BLaER1 treated with 17β-estradiol and CSF1 and Interleukin-3, amounts not matched to agents 10 nM and 100 nM (cell line): ENCODE measurements around the gene LCE1F.

Experiments used
- H3K27ac ChIP-seq, 11 experiments: shearing (Covaris generic); formaldehyde crosslinking; 2 replicates each; pipeline ENCODE4 v1.8.1; 2022
- H3K27me3 ChIP-seq, 11 experiments: shearing (Covaris generic); formaldehyde crosslinking; 2 replicates each; pipeline ENCODE4 v1.8.1; 2022
- H3K36me3 ChIP-seq, 11 experiments: shearing (Covaris generic); formaldehyde crosslinking; 2 replicates each; pipeline ENCODE4 v1.8.1; 2022
- H3K4me1 ChIP-seq, 10 experiments: shearing (Covaris generic); formaldehyde crosslinking; 2 replicates each; pipeline ENCODE4 v1.8.1; 2022
- H3K4me2 ChIP-seq, 11 experiments: shearing (Covaris generic); formaldehyde crosslinking; 2 replicates each; pipeline ENCODE4 v1.8.1; 2022
- H3K4me3 ChIP-seq, 10 experiments: shearing (Covaris generic); formaldehyde crosslinking; 2 replicates each; pipeline ENCODE4 v1.8.1; 2022
- H3K9ac ChIP-seq, 11 experiments: shearing (Covaris generic); formaldehyde crosslinking; 2 replicates each; pipeline ENCODE4 v1.8.1; 2022
- H3K9me3 ChIP-seq, 11 experiments: shearing (Covaris generic); formaldehyde crosslinking; replicated peaks in 1 of 11; 2 replicates each; pipeline ENCODE4 v1.8.1; 2022
- H4K20me1 ChIP-seq, 11 experiments: shearing (Covaris generic); formaldehyde crosslinking; 2 replicates each; pipeline ENCODE4 v1.8.1; 2022
- Cebpa-rat ChIP-seq, 11 experiments: shearing (Covaris generic); IDR thresholded peaks; 2 replicates each; pipeline ENCODE4 v1.8.1; 2022

LCE1F gene

GRCh38 chr1:152745765-152746444 lies 29.0 kb upstream of the LCE1F start:
- H3K9me3 ChIP-seq: no peaks in the 10 kb centered on the region
- H3K4me3 ChIP-seq: no peak overlapping the region
- TF ChIP-seq Cebpa-rat (IDR thresholded peaks at IDR 0.05): no peak
- H3K4me1 ChIP-seq: peaks cover 0 to 25% (median 0%) of the 10 kb centered on the region in 10 experiments; a peak in 6 of 20 replicates
- no peak overlapping the region for H3K27ac ChIP-seq
- peaks cover 0 to 13% (median 0%) of the 10 kb centered on the region in 11 experiments; a peak in 1 of 22 replicates for H3K27me3 ChIP-seq
- no peaks in the 10 kb centered on the region for H3K36me3 ChIP-seq
- H3K4me2 ChIP-seq: peak overlapping the region in 3 of 11 experiments; percentile 10 to 32 (median 16); a peak in 3 of 22 replicates
- H4K20me1 ChIP-seq: no peaks in the 10 kb centered on the region; a peak in 1 of 22 replicates
- no peak overlapping the region for H3K9ac ChIP-seq

GRCh38 chr1:152747831-152748230 lies 27.1 kb upstream of the LCE1F start:
- no peak overlapping the region for H3K27ac ChIP-seq
- peak in 1 of 11 experiments; percentile 45; a peak in 1 of 22 replicates for TF ChIP-seq Cebpa-rat (IDR thresholded peaks at IDR 0.05)
- peaks cover 0 to 33% (median 0%) of the 10 kb centered on the region in 10 experiments; a peak in 6 of 20 replicates for H3K4me1 ChIP-seq
- H3K9me3 ChIP-seq: no peaks in the 10 kb centered on the region
- H3K27me3 ChIP-seq: peaks cover 0 to 13% (median 0%) of the 10 kb centered on the region in 11 experiments; a peak in 2 of 22 replicates
- no peaks in the 10 kb centered on the region; a peak in 1 of 22 replicates for H4K20me1 ChIP-seq
- H3K4me3 ChIP-seq: no peak overlapping the region
- no peak overlapping the region for H3K4me2 ChIP-seq
- no peak overlapping the region for H3K9ac ChIP-seq
- H3K36me3 ChIP-seq: no peaks in the 10 kb centered on the region

GRCh38 chr1:152752225-152752624 lies 22.7 kb upstream of the LCE1F start:
- no peak overlapping the region for H3K27ac ChIP-seq
- H3K9ac ChIP-seq: no peak overlapping the region
- H3K36me3 ChIP-seq: no peaks in the 10 kb centered on the region
- H3K4me2 ChIP-seq: peak overlapping the region in 3 of 11 experiments; percentile 32 to 46 (median 36); a peak in 6 of 22 replicates
- no peak overlapping the region for H3K4me3 ChIP-seq
- TF ChIP-seq Cebpa-rat (IDR thresholded peaks at IDR 0.05): no peak
- no peaks in the 10 kb centered on the region for H3K9me3 ChIP-seq
- H3K27me3 ChIP-seq: peaks cover 0 to 7% (median 0%) of the 10 kb centered on the region in 11 experiments; a peak in 2 of 22 replicates
- H4K20me1 ChIP-seq: no peaks in the 10 kb centered on the region
- H3K4me1 ChIP-seq: peaks cover 0 to 13% (median 0%) of the 10 kb centered on the region in 10 experiments; a peak in 6 of 20 replicates

- Histone ChIP-seq H3K9ac (no peak overlapping the region), H3K4me1 (peaks cover 0 to 7% (median 0%) of the 10 kb centered on the region in 10 experiments; a peak in 6 of 20 replicates), H3K4me3 (no peak overlapping the region), H3K27ac (no peak overlapping the region), H3K9me3 (no peaks in the 10 kb centered on the region), H4K20me1 (no peaks in the 10 kb centered on the region), H3K36me3 (no peaks in the 10 kb centered on the region), H3K4me2 (no peak overlapping the region), H3K27me3 (peaks cover 0 to 7% (median 0%) of the 10 kb centered on the region in 11 experiments; a peak in 2 of 22 replicates)
- TF ChIP-seq Cebpa-rat (IDR thresholded peaks at IDR 0.05): no peak
These were observed 21.4 kb upstream of the LCE1F start for GRCh38 chr1:152753586-152753985.

- Histone ChIP-seq H4K20me1 (no peaks in the 10 kb centered on the region), H3K9ac (no peak overlapping the region), H3K27me3 (0 out of 22 replicates have a peak, but pooled peaks cover 0 to 3% (median 0%) of the 10 kb centered on the region in 11 experiments), H3K4me3 (no peak overlapping the region), H3K27ac (no peak overlapping the region), H3K36me3 (no peaks in the 10 kb centered on the region), H3K4me2 (no peak overlapping the region), H3K4me1 (peaks cover 0 to 7% (median 0%) of the 10 kb centered on the region in 10 experiments; a peak in 6 of 20 replicates), H3K9me3 (no peaks in the 10 kb centered on the region)
- no peak for TF ChIP-seq Cebpa-rat (IDR thresholded peaks at IDR 0.05)
These were observed 18.1 kb upstream of the LCE1F start for GRCh38 chr1:152756872-152757271.

- no peaks in the 10 kb centered on the region for H3K9me3 ChIP-seq
- 0 out of 20 replicates have a peak, but pooled peaks cover 0 to under 1% (median 0%) of the 10 kb centered on the region in 10 experiments for H3K4me1 ChIP-seq
- H3K4me3 ChIP-seq: no peak within 1 kb of the TSS
- 0 out of 22 replicates have a peak, but pooled peaks cover 0 to 3% (median 0%) of the 10 kb centered on the region in 11 experiments for H3K27me3 ChIP-seq
- TF ChIP-seq Cebpa-rat (IDR thresholded peaks at IDR 0.05): no peak
- no peak within 1 kb of the TSS for H3K4me2 ChIP-seq
- H4K20me1 ChIP-seq: no peaks in the 10 kb centered on the region
- no peak within 1 kb of the TSS for H3K27ac ChIP-seq
- no peak within 1 kb of the TSS for H3K9ac ChIP-seq
- no peaks in the 10 kb centered on the region for H3K36me3 ChIP-seq
These were observed 17.2 kb upstream of the LCE1F start, which contains the start of gene KPRP for GRCh38 chr1:152757747-152758146. Gene KPRP (plus strand): TSS chr1:152758025. CDS start chr1:152759589, 1,564 bp downstream.

GRCh38 chr1:152758636-152759035 lies 16.3 kb upstream of the LCE1F start:
- Histone ChIP-seq H3K4me1 (no peaks in the 10 kb centered on the region), H4K20me1 (no peaks in the 10 kb centered on the region), H3K9ac (no peak overlapping the region), H3K27me3 (0 out of 22 replicates have a peak, but pooled peaks cover 0 to 3% (median 0%) of the 10 kb centered on the region in 11 experiments), H3K27ac (no peak overlapping the region), H3K4me3 (no peak overlapping the region), H3K4me2 (no peak overlapping the region), H3K36me3 (no peaks in the 10 kb centered on the region), H3K9me3 (no peaks in the 10 kb centered on the region)
- no peak for TF ChIP-seq Cebpa-rat (IDR thresholded peaks at IDR 0.05)

- Histone ChIP-seq H3K27me3 (0 out of 22 replicates have a peak, but pooled peaks cover 0 to 1% (median 0%) of the 10 kb centered on the region in 11 experiments), H3K4me2 (no peak overlapping the region), H4K20me1 (no peaks in the 10 kb centered on the region), H3K27ac (no peak overlapping the region), H3K9ac (no peak overlapping the region), H3K4me1 (no peaks in the 10 kb centered on the region), H3K4me3 (no peak overlapping the region), H3K9me3 (no peaks in the 10 kb centered on the region), H3K36me3 (no peaks in the 10 kb centered on the region)
- no peak for TF ChIP-seq Cebpa-rat (IDR thresholded peaks at IDR 0.05)
These were observed 15.3 kb upstream of the LCE1F start for GRCh38 chr1:152759453-152760173.

GRCh38 chr1:152760551-152761190 lies 14.3 kb upstream of the LCE1F start:
- Histone ChIP-seq H3K9me3 (no peaks in the 10 kb centered on the region), H4K20me1 (no peaks in the 10 kb centered on the region), H3K9ac (no peak overlapping the region), H3K36me3 (no peaks in the 10 kb centered on the region), H3K4me2 (no peak overlapping the region), H3K4me3 (no peak overlapping the region), H3K4me1 (no peaks in the 10 kb centered on the region), H3K27ac (no peak overlapping the region), H3K27me3 (no peaks in the 10 kb centered on the region)
- TF ChIP-seq Cebpa-rat (IDR thresholded peaks at IDR 0.05): no peak
